Measurements from ENCODE around the gene CNST.
"Not testable (repeated sequence)": the region's sequence is repeated elsewhere in the genome, so short reads cannot be mapped to it uniquely, and the experiment has no call there.

Gene CNST

DNA sequence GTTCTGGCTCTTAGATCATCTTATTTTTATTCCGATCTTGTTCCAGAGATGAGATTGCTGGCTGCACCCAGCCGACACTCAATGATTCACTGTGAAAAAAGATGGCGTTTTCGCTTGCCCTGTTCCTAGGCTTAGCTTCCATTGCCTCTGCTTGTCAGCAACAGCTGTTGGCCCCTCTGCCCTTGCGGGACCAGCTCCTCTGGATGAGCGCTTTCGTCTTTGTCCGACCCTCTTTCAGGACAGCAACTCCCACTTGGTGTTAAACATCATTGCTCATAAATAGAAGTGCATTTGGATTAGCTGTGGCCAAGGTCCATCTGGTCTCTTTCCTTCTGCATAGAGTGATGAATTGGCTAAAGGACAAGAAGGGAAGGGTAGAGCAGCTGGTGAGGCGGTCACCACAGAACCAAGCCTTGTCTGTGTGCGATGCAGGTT lies 114.5 kb downstream of the CNST start:
- H3K27ac ChIP-seq (ENCODE audit: insufficient read depth, low read length, poor library complexity, severe bottlenecking), result no peak overlapping the region
- no peaks in the 10 kb centered on the region for H3K27me3 ChIP-seq (replicated peaks; ENCODE audit: control insufficient read depth, insufficient read depth, low read length, poor library complexity, severe bottlenecking)

DNA sequence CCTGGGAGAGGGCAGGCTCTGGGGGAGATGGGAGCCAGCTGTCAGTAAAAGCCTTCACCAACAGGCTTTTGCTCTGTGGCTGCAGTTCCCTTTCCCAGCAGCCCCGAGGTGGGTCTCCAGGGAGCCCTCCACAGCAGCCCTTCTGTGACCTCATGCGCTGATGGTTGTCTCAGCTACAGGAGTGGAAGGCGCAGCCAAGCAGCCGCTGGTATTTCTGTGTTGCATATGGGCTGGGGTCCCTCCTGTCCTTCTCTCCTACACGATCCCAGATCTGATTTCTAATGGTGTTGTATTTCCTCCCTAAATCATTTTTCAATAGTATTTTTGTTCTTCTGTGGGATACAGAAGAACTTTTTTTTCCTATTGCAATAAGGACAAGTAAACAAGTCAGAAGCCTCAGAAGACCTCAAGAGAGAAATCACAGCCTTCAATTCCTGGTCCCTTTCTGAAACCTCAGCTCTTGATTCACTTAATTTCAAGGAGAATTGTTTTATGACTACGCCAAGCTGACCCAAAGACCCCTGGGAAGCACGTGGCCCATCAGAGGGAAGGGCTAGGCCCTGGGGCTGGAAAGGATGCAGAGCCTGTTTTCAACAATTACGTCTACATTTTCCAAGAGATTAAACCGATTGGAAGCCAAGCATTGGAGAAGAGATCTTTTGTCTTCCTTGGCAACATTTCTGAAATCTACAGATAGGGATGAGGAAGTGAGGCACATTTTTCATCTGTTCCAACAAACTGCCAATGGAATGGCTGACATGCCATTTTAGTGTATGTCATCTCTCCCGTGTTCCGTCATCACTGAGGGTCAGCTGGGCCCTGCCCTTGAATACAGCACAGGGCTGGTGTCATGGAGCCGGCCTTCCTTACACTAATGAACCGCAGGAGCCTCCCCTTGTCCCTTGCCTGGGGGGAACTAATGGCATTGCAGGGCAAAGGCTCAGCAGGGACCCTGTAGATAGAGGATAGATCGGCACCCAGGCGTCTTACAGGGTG lies 115.9 kb downstream of the CNST start:
- no peaks in the 10 kb centered on the region for H3K36me3 ChIP-seq (ENCODE audit: control insufficient read depth, insufficient read depth, low read length)
- no peak for DNase-seq

More for the DNA sequence above, 114.5 kb downstream of the CNST start:
- Histone ChIP-seq H3K4me3 (ENCODE audit: insufficient read depth, low read depth, low read length, poor library complexity, severe bottlenecking) (no peak overlapping the region), H3K36me3 (ENCODE audit: control insufficient read depth, insufficient read depth, low read length) (no peaks in the 10 kb centered on the region), H3K4me1 (ENCODE audit: control insufficient read depth, insufficient read depth, low read length, poor library complexity, severe bottlenecking) (no peaks in the 10 kb centered on the region), H3K9me3 (ENCODE audit: control insufficient read depth, low read length) (no peaks in the 10 kb centered on the region)
- no peak for DNase-seq

DNA sequence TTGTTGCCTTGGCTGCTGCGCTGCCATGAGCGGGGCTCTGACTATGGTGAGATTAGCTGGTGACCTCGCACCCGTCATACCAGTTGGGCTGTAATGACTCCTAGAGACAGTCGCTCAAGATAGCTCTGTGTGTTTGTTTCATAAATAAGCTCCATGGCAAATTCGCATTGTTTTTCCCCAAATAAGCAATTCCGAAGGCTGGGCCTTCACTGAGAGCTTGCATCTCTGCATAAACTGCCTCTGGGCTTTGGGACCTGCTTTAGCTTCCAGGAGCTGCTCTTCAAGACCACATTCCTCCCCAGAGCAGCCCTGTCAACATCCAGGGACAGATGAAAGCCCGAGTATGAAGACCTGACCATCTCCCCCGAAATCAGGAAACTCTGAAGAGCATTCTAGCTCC lies 117.3 kb downstream of the CNST start:
- Histone ChIP-seq H3K27me3 (replicated peaks; ENCODE audit: control insufficient read depth, insufficient read depth, low read length, poor library complexity, severe bottlenecking) (no peaks in the 10 kb centered on the region), H3K9me3 (ENCODE audit: control insufficient read depth, low read length) (no peaks in the 10 kb centered on the region), H3K4me3 (ENCODE audit: insufficient read depth, low read depth, low read length, poor library complexity, severe bottlenecking) (no peak overlapping the region), H3K36me3 (ENCODE audit: control insufficient read depth, insufficient read depth, low read length) (no peaks in the 10 kb centered on the region), H3K4me1 (ENCODE audit: control insufficient read depth, insufficient read depth, low read length, poor library complexity, severe bottlenecking) (no peaks in the 10 kb centered on the region), H3K27ac (ENCODE audit: insufficient read depth, low read length, poor library complexity, severe bottlenecking) (no peak overlapping the region)
- no peak for DNase-seq

More for the DNA sequence above, 115.9 kb downstream of the CNST start:
- Histone ChIP-seq H3K9me3 (ENCODE audit: control insufficient read depth, low read length) (no peaks in the 10 kb centered on the region), H3K4me1 (ENCODE audit: control insufficient read depth, insufficient read depth, low read length, poor library complexity, severe bottlenecking) (no peaks in the 10 kb centered on the region), H3K27ac (ENCODE audit: insufficient read depth, low read length, poor library complexity, severe bottlenecking) (no peak overlapping the region), H3K27me3 (replicated peaks; ENCODE audit: control insufficient read depth, insufficient read depth, low read length, poor library complexity, severe bottlenecking) (no peaks in the 10 kb centered on the region), H3K4me3 (ENCODE audit: insufficient read depth, low read depth, low read length, poor library complexity, severe bottlenecking) (no peak overlapping the region)

DNA sequence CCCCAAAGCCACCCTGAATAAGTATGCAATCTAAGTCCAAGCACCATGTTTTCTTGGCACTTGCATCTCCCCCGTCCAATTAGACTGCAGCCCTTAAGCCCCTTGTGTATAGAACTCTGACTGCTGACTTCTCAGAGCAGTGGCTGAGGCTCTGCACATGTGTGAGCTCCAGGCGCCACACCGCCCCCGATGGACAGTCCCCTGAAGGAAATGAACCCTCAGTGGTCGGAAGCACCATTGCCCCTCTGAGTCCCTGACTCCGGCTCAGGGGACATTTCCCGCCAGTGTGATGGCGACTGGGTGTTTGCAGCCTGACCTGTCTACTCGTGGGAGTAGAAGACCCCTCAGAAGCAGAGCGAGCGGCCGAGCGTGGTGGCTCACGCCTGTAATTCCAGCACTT lies 120.7 kb downstream of the CNST start:
- Histone ChIP-seq H3K36me3 (ENCODE audit: control insufficient read depth, insufficient read depth, low read length) (no peaks in the 10 kb centered on the region), H3K4me1 (ENCODE audit: control insufficient read depth, insufficient read depth, low read length, poor library complexity, severe bottlenecking) (no peaks in the 10 kb centered on the region), H3K9me3 (ENCODE audit: control insufficient read depth, low read length) (no peaks in the 10 kb centered on the region), H3K27ac (ENCODE audit: insufficient read depth, low read length, poor library complexity, severe bottlenecking) (no peak overlapping the region), H3K4me3 (ENCODE audit: insufficient read depth, low read depth, low read length, poor library complexity, severe bottlenecking) (no peak overlapping the region), H3K27me3 (replicated peaks; ENCODE audit: control insufficient read depth, insufficient read depth, low read length, poor library complexity, severe bottlenecking) (no peaks in the 10 kb centered on the region)
- DNase-seq, result no peak

DNA sequence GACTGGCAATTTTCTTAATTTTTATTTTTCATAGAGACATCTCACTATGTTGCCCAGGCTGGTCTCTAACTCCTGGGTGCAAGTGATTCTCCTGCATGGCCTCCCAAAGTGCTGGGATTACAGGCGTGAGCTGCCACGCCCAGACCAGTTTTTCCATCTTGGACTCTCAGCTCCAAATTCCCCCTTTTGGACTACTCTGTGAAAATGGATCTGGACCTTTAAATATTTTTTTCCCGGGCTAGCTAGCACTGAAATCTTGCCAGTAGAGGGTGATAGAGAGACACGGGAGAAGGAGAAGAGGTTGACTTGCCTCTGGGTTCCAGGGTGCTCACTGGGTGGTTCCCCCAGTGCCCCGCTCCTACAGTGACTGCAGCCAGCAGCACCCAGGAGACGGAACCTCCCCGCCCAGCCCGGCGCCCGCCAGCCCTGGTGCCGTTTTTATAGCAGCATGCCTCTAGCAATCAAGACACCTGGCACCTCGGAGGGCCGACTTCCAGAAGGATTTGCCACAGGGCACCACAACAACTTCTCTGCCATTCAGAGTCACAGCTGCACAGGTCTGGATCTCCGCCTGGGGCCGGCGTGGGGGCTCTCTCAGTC lies 123.3 kb downstream of the CNST start:
- no peaks in the 10 kb centered on the region for H3K27me3 ChIP-seq (replicated peaks; ENCODE audit: control insufficient read depth, insufficient read depth, low read length, poor library complexity, severe bottlenecking)
- no peak for DNase-seq

DNA sequence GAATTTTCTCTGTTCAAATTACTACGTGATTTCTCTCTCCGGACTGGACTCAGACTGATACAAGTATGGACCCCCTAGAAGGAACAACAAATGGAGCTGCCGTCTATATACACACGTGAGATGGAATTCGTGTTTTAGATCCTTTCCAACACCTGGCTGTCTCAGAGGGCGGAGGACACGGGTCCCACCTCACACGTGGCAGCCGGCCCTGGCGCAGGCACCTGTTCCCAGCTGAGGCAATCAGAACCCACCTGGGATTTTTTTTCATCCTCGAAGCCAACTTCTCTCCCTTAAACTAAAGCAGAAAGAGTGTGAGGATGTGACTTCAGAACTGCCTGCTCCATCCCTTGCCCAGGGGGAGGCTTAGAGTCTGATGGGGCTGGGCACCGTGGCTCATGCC lies 123.8 kb downstream of the CNST start:
- H3K9me3 ChIP-seq (ENCODE audit: control insufficient read depth, low read length), result no peaks in the 10 kb centered on the region
- H3K4me3 ChIP-seq (ENCODE audit: insufficient read depth, low read depth, low read length, poor library complexity, severe bottlenecking), result no peak overlapping the region
- no peaks in the 10 kb centered on the region for H3K27me3 ChIP-seq (replicated peaks; ENCODE audit: control insufficient read depth, insufficient read depth, low read length, poor library complexity, severe bottlenecking)
- DNase-seq, result no peak
- H3K36me3 ChIP-seq (ENCODE audit: control insufficient read depth, insufficient read depth, low read length), result no peaks in the 10 kb centered on the region
- H3K27ac ChIP-seq (ENCODE audit: insufficient read depth, low read length, poor library complexity, severe bottlenecking), result no peak overlapping the region
- no peaks in the 10 kb centered on the region for H3K4me1 ChIP-seq (ENCODE audit: control insufficient read depth, insufficient read depth, low read length, poor library complexity, severe bottlenecking)

More for the DNA sequence above, 123.3 kb downstream of the CNST start:
- Histone ChIP-seq H3K36me3 (ENCODE audit: control insufficient read depth, insufficient read depth, low read length) (no peaks in the 10 kb centered on the region), H3K4me1 (ENCODE audit: control insufficient read depth, insufficient read depth, low read length, poor library complexity, severe bottlenecking) (no peaks in the 10 kb centered on the region), H3K27ac (ENCODE audit: insufficient read depth, low read length, poor library complexity, severe bottlenecking) (no peak overlapping the region), H3K9me3 (ENCODE audit: control insufficient read depth, low read length) (no peaks in the 10 kb centered on the region), H3K4me3 (ENCODE audit: insufficient read depth, low read depth, low read length, poor library complexity, severe bottlenecking) (no peak overlapping the region)

DNA sequence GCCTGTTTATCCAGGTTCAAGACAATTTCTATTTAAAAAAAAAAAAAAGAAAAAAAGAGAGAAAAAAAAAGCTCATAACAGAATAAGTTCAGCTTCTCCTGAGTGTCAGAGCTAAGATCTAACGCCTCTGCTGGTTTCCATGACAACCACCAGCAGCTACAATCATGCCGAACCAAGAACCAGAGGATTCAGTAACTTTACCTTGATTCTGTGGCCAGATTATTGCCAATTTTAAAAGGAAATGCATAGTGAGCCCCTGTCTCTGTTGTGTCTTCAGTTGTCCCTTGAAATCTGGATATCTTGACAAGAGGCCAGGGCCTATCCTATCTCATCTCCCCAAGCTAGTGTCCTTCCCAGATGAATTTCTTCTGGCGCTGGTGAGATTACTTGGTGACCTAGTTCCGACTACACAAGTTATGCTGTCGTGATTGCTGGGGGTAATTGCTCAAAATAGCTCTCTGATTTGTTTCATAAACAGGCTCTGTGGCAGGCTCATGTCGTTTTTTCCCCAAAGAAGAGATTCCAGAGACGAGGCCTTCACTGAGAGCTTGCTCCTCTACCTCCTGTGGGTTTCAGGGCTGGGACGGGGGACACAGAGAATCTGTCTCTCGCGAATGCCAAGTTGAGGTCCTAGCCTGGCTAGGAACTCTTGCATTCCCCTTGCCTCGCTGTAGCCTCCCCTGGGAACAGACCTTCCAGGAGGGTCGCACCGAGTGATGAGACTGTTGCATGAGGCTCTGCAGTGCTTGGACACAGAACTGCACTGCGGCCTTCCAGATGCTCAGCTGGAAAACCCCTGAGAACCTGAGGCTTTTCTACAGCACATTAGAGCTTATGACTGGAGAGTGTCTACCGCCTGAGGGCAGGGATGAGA lies 125.6 kb downstream of the CNST start:
- Histone ChIP-seq H3K27ac (ENCODE audit: insufficient read depth, low read length, poor library complexity, severe bottlenecking) (no peak overlapping the region), H3K27me3 (replicated peaks; ENCODE audit: control insufficient read depth, insufficient read depth, low read length, poor library complexity, severe bottlenecking) (no peaks in the 10 kb centered on the region), H3K4me3 (ENCODE audit: insufficient read depth, low read depth, low read length, poor library complexity, severe bottlenecking) (no peak overlapping the region), H3K4me1 (ENCODE audit: control insufficient read depth, insufficient read depth, low read length, poor library complexity, severe bottlenecking) (no peaks in the 10 kb centered on the region), H3K36me3 (ENCODE audit: control insufficient read depth, insufficient read depth, low read length) (no peaks in the 10 kb centered on the region), H3K9me3 (ENCODE audit: control insufficient read depth, low read length) (no peaks in the 10 kb centered on the region)
- no peak for DNase-seq

DNA sequence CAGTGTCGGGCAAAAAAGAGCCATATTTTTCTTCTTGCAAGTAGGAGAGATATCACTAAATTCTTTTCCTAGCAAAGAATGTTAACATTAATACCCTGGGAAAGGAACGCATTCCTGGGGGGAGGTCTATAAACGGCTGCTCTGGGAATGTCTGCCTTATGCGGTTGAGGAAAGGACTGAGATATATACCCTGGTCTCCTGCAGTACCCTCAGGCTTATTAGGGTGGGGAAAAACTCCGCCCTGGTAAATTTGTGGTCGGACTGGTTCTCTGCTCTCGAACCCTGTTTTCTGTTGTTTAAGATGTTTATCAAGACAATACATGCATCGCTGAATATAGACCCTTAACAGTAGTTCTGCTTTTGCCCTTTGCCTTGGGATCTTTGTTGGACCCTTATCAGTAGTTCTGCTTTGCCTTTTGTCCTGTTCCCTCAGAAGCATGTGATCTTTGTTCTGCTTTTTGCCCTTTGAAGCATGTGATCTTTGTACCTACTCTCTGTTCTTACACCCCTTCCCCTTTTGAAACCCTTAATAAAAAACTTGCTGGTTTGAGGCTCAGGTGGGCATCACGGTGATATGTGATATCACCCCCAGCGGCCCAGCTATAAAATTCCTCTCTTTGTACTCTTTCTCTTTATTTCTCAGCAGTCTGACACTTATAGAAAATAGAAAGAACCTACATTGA lies 128.1 kb downstream of the CNST start:
- H3K4me3 ChIP-seq (ENCODE audit: insufficient read depth, low read depth, low read length, poor library complexity, severe bottlenecking); DNase-seq; H3K36me3 ChIP-seq (ENCODE audit: control insufficient read depth, insufficient read depth, low read length); H3K4me1 ChIP-seq (ENCODE audit: control insufficient read depth, insufficient read depth, low read length, poor library complexity, severe bottlenecking); H3K27ac ChIP-seq (ENCODE audit: insufficient read depth, low read length, poor library complexity, severe bottlenecking); H3K9me3 ChIP-seq (ENCODE audit: control insufficient read depth, low read length); H3K27me3 ChIP-seq (replicated peaks; ENCODE audit: control insufficient read depth, insufficient read depth, low read length, poor library complexity, severe bottlenecking): not testable (repeated sequence)

DNA sequence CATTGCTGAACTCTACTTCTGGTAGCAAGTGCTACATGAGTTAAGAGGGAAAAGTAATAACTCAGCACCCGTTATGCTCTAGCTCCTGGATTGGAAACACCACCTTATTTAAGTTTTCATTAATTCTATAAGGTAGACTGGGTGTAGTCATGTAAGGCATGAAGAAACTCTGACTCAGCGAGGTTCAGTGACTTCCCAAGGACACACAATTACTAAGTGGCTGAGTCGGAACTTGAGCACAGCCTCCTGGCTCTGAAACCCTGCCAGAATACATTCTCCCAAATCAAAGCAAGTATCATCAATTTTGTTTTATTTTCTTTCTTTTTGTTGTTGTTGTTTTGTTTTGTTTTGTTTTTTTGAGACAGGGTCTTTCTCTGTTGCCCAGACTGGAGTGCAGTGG lies 128.9 kb downstream of the CNST start:
- H3K36me3 ChIP-seq (ENCODE audit: control insufficient read depth, insufficient read depth, low read length), result no peaks in the 10 kb centered on the region
- H3K27me3 ChIP-seq (replicated peaks; ENCODE audit: control insufficient read depth, insufficient read depth, low read length, poor library complexity, severe bottlenecking), result no peaks in the 10 kb centered on the region
- H3K4me1 ChIP-seq (ENCODE audit: control insufficient read depth, insufficient read depth, low read length, poor library complexity, severe bottlenecking), result no peaks in the 10 kb centered on the region
- H3K27ac ChIP-seq (ENCODE audit: insufficient read depth, low read length, poor library complexity, severe bottlenecking), result no peak overlapping the region
- H3K9me3 ChIP-seq (ENCODE audit: control insufficient read depth, low read length), result no peaks in the 10 kb centered on the region
- DNase-seq, result no peak
- H3K4me3 ChIP-seq (ENCODE audit: insufficient read depth, low read depth, low read length, poor library complexity, severe bottlenecking), result no peak overlapping the region
